Measurements from ENCODE around the gene EHD1.
"Not testable (repeated sequence)": the region's sequence is repeated elsewhere in the genome, so short reads cannot be mapped to it uniquely, and the experiment has no call there.

EHD1 gene

GRCh38 chr11:64817476-64817875, 60.9 kb downstream of the EHD1 start:
- no peak for DNase-seq

- DNase-seq: not testable (repeated sequence)
Observed at GRCh38 chr11:64815433-64815832, 63.0 kb downstream of the EHD1 start.

- no peak for DNase-seq
Observed at GRCh38 chr11:64814712-64815187, 63.7 kb downstream of the EHD1 start.

- DNase-seq: no peak
Observed at GRCh38 chr11:64813826-64814225, 64.6 kb downstream of the EHD1 start.

GRCh38 chr11:64810891-64811272, 67.5 kb downstream of the EHD1 start:
- DNase-seq: peak; percentile 68

- DNase-seq: peak; percentile 82
Observed at GRCh38 chr11:64810271-64810890, 68.0 kb downstream of the EHD1 start, which contains the start of gene MEN1. Gene MEN1, minus strand, starts transcription at chr11:64810551. Its CDS starts 442 bp downstream, at chr11:64810109.

GRCh38 chr11:64809781-64810241, 68.6 kb downstream of the EHD1 start:
- no peak for DNase-seq

- no peak for DNase-seq
Observed at GRCh38 chr11:64805481-64805880, 72.9 kb downstream of the EHD1 start.

- no peak for DNase-seq
Observed at GRCh38 chr11:64804346-64805210, 73.8 kb downstream of the EHD1 start.

- DNase-seq: no peak
Observed at GRCh38 chr11:64803846-64804345, 74.5 kb downstream of the EHD1 start.

- DNase-seq: peak; percentile 88
Observed at GRCh38 chr11:64803158-64803845, 75.1 kb downstream of the EHD1 start, which contains the start of gene MAP4K2. Gene MAP4K2, minus strand, starts transcription at chr11:64803214. Its CDS starts 65 bp downstream, at chr11:64803149.

- DNase-seq: peak; percentile 56
Observed at GRCh38 chr11:64802370-64803157, 75.9 kb downstream of the EHD1 start.

Data from CD4-positive, alpha-beta T cell treated with Interleukin-17A for 1 hour (primary cell).